Endometrium (tissue), 2 donors: ENCODE measurements around the gene WNT1.

Experiments used
- FAIRE-seq: peaks from 2 replicates; lab custom pipeline; 2012; peaks lifted over from hg19 to GRCh38; lab: Jason Lieb, UNC
- donor health status: control.
- donor health status: control.

The WNT1 gene

DNA sequence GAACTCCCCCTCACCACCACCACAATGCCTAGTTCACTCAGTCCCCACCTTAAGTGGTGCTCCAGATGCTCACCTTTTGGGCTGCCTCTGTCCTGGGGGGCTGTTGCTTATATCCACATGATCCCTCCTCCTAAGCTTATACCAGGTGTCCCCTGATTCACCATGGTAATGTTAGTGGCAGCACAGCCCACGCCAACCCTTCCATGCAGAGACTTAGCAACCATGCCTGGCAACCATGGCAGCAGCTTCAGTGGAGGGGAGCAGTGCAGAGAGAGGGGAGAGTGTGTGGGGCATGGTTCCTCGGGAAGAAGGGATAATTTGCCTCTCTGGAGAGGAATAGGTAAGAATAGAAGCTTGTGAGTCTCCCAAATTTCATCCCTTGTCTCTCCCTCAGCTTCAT, 22.2 kb downstream of the WNT1 start:
- FAIRE-seq = no peak

DNA sequence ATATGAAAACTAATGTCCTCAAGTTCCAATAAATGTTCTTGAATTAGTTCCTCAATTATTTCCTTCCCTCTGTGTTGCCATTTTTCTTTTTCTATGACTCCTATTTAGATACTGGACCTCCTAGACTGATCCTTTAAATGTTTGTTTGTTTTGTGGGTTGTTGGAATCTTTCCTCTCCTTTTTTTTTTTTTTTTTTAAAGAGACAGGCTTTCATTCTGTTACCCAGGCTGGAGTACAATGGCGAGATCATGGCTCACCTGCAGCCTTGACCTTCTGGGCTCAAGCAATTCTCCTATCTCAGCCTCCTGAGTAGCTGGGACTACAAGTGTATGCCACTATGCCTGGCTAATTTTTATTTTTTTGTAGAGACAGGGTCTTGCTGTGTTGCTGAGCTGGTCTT, 30.8 kb downstream of the WNT1 start:
- FAIRE-seq = no peak

DNA sequence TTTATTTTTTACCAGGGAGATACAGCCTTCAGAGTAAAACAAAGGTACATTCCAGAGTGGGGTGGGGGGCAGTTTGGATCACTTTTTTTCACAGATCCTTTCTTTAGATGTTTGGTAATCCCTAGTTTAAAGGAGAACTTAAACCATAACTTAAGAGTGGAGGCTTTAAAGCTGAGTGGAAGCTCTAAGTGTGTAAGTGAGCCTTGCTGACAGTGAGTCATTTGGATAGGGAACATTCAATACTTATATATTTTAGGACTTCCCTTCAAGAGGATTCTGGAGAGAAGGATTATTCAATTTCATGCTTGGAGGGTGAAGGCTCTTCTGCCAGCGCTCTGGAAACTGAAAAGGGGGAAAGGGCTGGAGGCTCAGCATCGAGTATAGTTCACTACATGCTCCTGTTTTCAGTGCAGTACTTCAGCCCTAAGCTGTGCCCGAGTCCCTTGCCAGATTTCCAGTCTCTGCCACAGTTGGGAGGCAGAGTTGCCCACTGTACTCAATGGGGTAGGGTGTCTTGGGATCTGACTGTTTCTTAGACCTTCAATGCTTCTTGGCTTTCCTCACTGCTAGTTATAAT, 32.1 kb downstream of the WNT1 start:
- FAIRE-seq = no peak

DNA sequence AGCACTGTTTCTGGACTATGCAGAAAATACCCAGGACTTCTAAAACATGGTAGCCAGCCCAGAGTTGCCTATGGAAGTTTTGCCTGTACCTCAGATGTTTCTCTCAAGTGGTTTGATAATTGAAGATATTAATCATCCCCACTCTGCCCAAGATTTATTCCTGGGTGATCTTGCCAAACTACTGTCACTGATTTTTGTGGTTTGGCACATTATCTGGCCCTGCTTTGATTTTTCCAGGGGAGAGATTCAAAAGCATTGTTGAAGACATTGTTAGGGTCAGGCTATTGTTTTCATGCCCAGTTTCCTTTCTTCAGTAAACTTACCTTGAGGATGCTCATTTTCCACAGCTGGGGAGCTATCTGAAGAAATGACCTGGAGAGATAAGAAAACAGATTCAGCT, 34.6 kb downstream of the WNT1 start:
- no peak for FAIRE-seq

GRCh38 chr12:49013428-49013827, 35.3 kb downstream of the WNT1 start:
- FAIRE-seq = no peak

DNA sequence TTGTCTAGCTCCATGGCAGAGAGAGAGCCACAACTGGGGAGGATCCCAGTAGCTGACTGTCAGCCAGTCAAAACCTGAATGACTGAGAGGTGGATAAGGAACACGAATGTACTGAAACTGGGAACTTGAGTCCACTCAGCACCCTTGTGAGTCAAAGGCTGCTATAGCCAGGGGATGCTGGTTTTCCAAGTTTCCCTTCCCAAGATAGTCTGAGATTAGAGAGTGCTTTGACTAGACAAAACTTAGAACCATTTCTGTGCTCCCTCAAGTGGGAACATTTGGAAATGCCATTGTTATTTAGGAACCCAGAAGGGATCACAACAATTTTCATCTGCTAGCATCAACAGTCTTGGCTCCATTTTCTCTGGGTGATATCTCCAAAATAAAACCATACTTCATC, 36.4 kb downstream of the WNT1 start:
- FAIRE-seq = no peak

- FAIRE-seq = no peak
These were observed 37.1 kb downstream of the WNT1 start for GRCh38 chr12:49015196-49015595.

DNA sequence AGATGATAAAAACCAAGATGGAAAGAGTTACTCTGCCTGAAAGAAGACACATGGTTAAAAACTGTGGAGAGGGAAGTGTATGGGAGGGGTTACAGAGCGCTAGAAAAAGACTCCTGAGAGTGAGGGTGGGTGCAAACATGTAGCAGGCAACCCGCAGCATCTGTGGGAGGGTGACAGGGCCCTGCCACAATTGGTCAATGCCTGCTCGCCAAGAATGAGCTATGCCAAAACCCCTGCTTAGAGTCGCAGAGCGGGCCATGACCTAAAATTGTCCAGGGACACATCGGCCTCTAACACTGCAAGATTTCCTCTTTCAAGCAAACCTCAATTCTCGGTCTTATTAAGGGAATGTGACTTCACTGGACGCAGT, 39.8 kb downstream of the WNT1 start:
- no peak for FAIRE-seq

GRCh38 chr12:49018261-49019119, 40.4 kb downstream of the WNT1 start, which contains the start of gene PRKAG1:
Gene PRKAG1 (minus strand): TSS chr12:49018776. CDS start chr12:49018740, 36 bp downstream.
- peak; percentile 91 for FAIRE-seq

- no peak for FAIRE-seq
These were observed 41.0 kb downstream of the WNT1 start for GRCh38 chr12:49019120-49019430.

- FAIRE-seq = no peak
These were observed 41.6 kb downstream of the WNT1 start for GRCh38 chr12:49019443-49020324.

DNA sequence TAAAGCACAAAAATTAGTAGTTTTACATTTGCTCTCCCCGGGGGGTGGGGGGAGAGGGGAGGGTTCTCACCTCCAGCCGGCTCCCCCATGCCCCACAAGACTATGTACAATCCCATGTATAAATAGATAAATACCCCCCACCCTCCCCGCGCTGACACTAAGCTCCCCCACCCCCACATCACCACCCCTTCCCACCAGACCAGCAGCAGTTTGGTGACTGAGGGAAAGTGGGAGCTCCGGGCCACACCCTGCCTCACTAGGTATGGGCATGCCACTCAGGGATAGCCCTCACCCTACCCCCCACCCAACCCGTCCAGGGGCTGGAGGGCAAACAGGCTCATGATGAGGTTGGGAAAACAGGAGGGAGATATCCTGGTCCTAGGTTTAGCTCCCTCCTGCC, 42.3 kb downstream of the WNT1 start:
- no peak for FAIRE-seq

GRCh38 chr12:49021292-49021915, 43.3 kb downstream of the WNT1 start:
- no peak for FAIRE-seq

GRCh38 chr12:49022558-49023178, 44.5 kb downstream of the WNT1 start:
- no peak for FAIRE-seq

DNA sequence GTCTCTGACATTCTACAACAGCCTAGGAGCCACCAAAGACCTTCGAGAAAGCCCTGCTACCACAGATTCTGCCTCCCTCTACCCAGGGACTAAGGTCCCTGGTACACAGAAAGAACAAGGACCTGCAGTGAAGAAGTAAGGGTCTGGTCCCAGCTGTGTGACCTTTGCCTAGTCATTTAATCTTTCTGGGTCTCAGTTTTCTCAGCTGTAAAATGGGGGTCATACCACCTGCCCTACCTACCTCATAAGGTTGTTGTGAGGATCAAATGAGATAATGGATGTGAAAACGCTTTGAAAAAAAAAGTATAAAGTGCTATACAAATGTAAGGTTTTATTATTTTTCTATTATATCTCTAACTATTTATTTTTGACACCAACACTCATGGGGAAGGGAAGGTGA, 45.7 kb downstream of the WNT1 start:
- FAIRE-seq = no peak

GRCh38 chr12:49024543-49024942, 46.4 kb downstream of the WNT1 start:
- FAIRE-seq = no peak

DNA sequence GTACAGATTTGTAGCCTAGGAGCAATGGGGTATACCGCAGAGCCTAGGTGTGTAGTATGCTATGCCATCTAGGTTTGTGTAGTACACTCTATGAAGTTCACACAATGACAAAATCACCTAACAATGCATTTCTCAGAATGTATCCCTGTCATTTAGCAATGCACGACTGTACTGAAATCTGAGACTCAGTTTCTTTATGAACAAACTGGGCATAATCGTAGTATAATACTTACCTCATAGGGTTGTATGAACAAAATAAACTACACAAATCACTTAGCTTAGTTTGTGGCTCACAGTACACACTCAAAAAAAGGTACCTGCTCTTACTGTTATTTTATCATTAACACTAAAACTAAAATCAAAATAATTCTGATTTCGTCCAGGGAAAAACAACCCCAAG, 47.3 kb downstream of the WNT1 start:
- FAIRE-seq = no peak

DNA sequence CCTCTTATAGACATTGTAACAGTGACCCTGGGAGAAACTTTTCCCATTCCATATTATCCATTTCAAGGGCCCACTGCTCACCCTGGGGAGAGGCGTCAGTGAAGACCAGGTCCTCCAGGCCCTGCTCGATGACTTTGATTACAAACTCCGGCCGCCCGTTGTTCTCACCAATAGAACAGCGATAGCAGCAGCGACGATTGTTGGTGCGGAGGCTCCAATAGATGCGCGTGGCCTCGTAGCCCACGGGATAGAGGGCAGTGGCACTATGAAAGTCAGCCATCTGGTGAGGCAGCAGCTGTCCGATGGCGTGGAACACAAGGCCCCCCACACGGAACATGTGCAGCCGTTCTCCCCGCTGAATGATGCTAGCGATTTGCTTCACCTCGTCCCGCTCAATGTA, 48.0 kb downstream of the WNT1 start:
- FAIRE-seq = no peak

- no peak for FAIRE-seq
These were observed 48.8 kb downstream of the WNT1 start for GRCh38 chr12:49026678-49027480.

GRCh38 chr12:49027846-49028555, 49.9 kb downstream of the WNT1 start:
- no peak for FAIRE-seq
